Mucosa of descending colon (tissue), 3 donors: ENCODE results near the gene DUSP6. TPM values are rescaled to one million over a fixed set of nuclear protein-coding genes. Genes with fewer than 3 reads are reported as not detected.

ENCODE experiments used
- ATAC-seq: fragments of 200-7000 bp; cut with Tn5 transposase; one replicate; pipeline ENCODE4 v1.9.1; 2020; ENCODE audit warnings: mild to moderate bottlenecking, moderate library complexity
- DNase-seq, 3 donors: peaks; one replicate each; pipeline ENCODE4 v3.0.0-alpha.2; 2020
- H3K36me3 ChIP-seq: fragments of 200-600 bp; one replicate; pipeline ENCODE4 v1.8.0; 2021; ENCODE audit warnings: low read depth, mild to moderate bottlenecking
- H3K4me1 ChIP-seq: fragments of 200-600 bp; one replicate; pipeline ENCODE4 v1.8.0; 2021; ENCODE audit warnings: low read depth, mild to moderate bottlenecking
- H3K4me3 ChIP-seq: fragments of 200-600 bp; one replicate; pipeline ENCODE4 v1.8.0; 2021; ENCODE audit warnings: mild to moderate bottlenecking
- H3K9me3 ChIP-seq: fragments of 200-600 bp; one replicate; pipeline ENCODE4 v1.8.0; 2021; ENCODE audit warnings: mild to moderate bottlenecking
- CTCF ChIP-seq: fragments of 200-600 bp; IDR thresholded peaks from one replicate; pipeline ENCODE4 v1.8.0; 2022; ENCODE audit warnings: antibody characterized with exemption, mild to moderate bottlenecking
- intact Hi-C, 2 donors: fragments of 100-400 bp; cut with DNase I in 1 of 2; cut with micrococcal nuclease in 1 of 2; formaldehyde crosslinking; loops; one replicate each; pipeline versions ENCODE4 v1.11.0 to v1.11.1; 2022; cut with DNase I, micrococcal nuclease
- total RNA-seq, 3 donors: library from RNA; stranded (reverse); fragmentation: NEBNext Ultra II Directional in 2 of 3; extraction: Animal tissue kit (Norgen Biotek cat#: 25700) in 2 of 3; gene quantifications; one replicate each; pipeline versions ENCODE4 v1.2.1 to v1.2.4, GENCODE V29; 2021 to 2023
- donor health status: DM: no; HTN: no; CAD: no; lungs with moderate emphysema.
- donor health status: DM: no; HTN: no; CAD: no.
- donor health status: DM: no; HTN: yes; CAD: no.

The DUSP6 gene
- total RNA-seq, 3 donors from 2014 or later = 56.6 to 82.1 (median 65.0) TPM

DNA sequence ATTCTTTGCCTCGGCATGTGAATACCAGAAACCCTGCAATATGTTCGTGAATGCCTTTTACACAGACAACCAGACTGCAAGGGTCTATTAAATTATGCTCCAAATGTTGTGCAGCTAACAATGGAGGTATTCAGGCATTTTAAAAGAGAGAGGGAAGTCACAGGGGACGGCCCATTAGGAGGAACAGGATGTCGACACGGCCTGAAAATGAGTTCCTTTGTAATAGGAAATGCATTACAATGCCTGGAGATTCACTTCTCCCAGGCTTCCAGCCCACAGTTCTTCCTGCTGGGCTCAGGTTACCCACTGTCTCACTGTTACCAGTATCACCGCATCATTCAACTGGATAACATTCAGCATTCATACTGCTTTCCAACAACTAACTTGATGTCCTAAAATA lies 2.5 kb downstream of the DUSP6 start:
- TF ChIP-seq CTCF = no peak
- ATAC-seq = no peak
- Histone ChIP-seq H3K4me3 (peak overlapping the region; percentile 84), H3K36me3 (no peaks in the 10 kb centered on the region), H3K9me3 (no peaks in the 10 kb centered on the region), H3K4me1 (peaks cover 19% of the 10 kb centered on the region)
- intact Hi-C loops = loop anchor here in 1 of 2 donors (5.0 to 10.0 kb wide), 2 partner anchors 112 to 295 kb away; no protein-coding TSS in a partner anchor
- no peak for DNase-seq

- intact Hi-C loops = loop anchor here in 1 of 2 donors (10.0 kb wide), 1 partner anchor 294 kb away; no protein-coding TSS in a partner anchor
Observed at GRCh38 chr12:89348894-89349699, 3.2 kb downstream of the DUSP6 start.

GRCh38 chr12:89347325-89347829 lies 4.9 kb downstream of the DUSP6 start:
- H3K4me1 ChIP-seq = peaks cover 17% of the 10 kb centered on the region
- intact Hi-C loops = loop anchor here in 1 of 2 donors (10.0 kb wide), 1 partner anchor 293 kb away; no protein-coding TSS in a partner anchor
- ATAC-seq (no peak), DNase-seq (no peak)
- no peaks in the 10 kb centered on the region for H3K36me3 ChIP-seq
- no peak for TF ChIP-seq CTCF
- no peaks in the 10 kb centered on the region for H3K9me3 ChIP-seq
- no peak overlapping the region for H3K4me3 ChIP-seq

More at GRCh38 chr12:89348894-89349699, 3.2 kb downstream of the DUSP6 start:
- no peak for TF ChIP-seq CTCF
- Histone ChIP-seq H3K36me3 (no peaks in the 10 kb centered on the region), H3K9me3 (no peaks in the 10 kb centered on the region), H3K4me1 (peaks cover 17% of the 10 kb centered on the region), H3K4me3 (no peak overlapping the region)
- DNase-seq (no peak), ATAC-seq (no peak)

DNA sequence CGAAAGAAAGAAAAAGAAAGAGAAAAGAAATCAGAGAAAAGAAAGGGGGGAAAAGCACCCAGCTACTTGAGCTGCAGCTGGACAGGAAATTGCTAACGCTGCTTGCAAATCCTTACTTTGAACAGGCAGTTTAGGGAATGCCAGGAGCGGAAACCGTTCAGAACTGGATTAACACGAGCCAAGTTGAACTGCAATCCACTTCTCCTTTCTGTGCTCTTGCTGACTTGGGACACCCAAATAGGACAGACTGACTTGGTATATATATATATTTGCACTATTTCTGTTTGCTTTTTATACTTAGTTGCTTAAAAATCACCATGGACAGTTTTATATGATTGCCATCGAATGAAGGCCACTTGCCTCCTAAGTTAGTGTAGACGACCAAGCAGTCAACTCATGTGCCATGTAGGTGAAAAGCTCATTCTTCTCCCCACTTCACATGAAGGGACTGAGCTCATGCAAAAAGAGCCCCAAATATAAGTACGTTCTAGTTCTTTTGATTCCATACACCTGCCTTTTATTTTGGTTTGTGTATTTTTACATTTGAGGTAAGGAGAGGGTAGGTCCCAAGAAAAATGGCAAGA lies 5.5 kb downstream of the DUSP6 start:
- Histone ChIP-seq H3K4me1 (peaks cover 17% of the 10 kb centered on the region), H3K9me3 (no peaks in the 10 kb centered on the region), H3K36me3 (no peaks in the 10 kb centered on the region), H3K4me3 (no peak overlapping the region)
- DNase-seq (no peak), ATAC-seq (peak; percentile 7)
- no peak for TF ChIP-seq CTCF
- intact Hi-C loops = loop anchor here in 1 of 2 donors (10.0 kb wide), 1 partner anchor 292 kb away; no protein-coding TSS in a partner anchor

DNA sequence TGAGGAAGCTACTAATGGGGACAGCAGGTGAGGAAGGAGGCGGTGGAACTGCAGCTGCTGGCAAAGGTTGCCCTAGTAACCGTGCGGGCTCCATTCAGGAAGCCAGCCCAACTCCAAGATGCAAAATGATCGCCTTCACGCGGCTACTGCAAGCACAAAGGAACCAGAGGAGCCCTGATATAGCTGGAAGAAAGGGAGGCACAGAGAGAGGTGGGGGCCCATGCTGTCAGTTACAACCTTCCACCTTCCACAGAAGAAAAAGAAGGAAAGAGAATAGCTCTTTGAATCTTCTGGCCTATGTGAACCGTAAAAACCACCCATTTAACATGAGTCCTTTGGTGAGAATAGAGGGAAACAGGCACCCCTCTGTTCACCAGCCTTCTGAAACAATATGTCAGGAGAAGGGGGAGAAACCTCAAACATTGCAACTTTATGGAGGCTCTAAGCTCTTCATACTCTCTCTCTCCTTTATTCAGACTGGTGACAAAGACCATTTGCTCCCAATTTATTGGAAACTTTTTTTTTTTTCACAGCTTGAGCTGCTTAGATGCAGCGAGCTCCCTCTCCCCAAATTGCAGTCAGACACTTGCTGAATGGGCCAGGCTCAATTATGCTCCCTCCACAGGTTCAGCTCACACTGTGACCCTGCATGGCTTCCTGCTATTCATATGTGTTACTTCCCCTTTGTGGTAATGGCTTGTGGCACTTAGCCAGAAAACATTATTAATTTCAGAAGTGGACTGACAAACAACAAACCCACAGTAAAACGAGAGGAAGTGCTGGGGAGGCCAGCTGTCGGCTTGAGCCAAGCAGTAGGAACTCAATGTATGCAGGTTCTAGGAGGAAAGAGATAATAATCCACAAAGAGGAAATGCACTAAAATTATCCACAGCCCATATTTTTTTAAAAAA lies 6.2 kb downstream of the DUSP6 start:
- TF ChIP-seq CTCF = no peak
- peaks cover 17% of the 10 kb centered on the region for H3K4me1 ChIP-seq
- H3K9me3 ChIP-seq = no peaks in the 10 kb centered on the region
- intact Hi-C loops = loop anchor here in 1 of 2 donors (10.0 kb wide), 1 partner anchor 291 kb away; no protein-coding TSS in a partner anchor
- H3K4me3 ChIP-seq = no peak overlapping the region
- ATAC-seq = peak; percentile 79
- DNase-seq = peak; percentile 44 to 71 (median 71)
- no peaks in the 10 kb centered on the region for H3K36me3 ChIP-seq
